Panc1 (cell line): ENCODE results near the gene TSHZ2.

Experiments used
- POLR2AphosphoS5 ChIP-seq: IDR thresholded peaks from 2 replicates; pipeline ENCODE4 v1.6.1; 2012; ENCODE audit warnings: mild to moderate bottlenecking, low read depth, low read length, moderate library complexity
- TF ChIP-seq, protein P1 (sequence below): fragments of 450-650 bp; IDR thresholded peaks from 2 replicates; pipeline ENCODE4 v1.5.1; 2017; ENCODE audit warnings: mild to moderate bottlenecking
- TF ChIP-seq, protein P2 (sequence below), 2 experiments: IDR thresholded peaks; 2 replicates each; pipeline ENCODE4 v1.6.1; 2011 to 2012; ENCODE audit warnings: low read depth in 2 of 2, control low read depth in 1 of 2, low read length in 1 of 2, mild to moderate bottlenecking in 1 of 2, moderate library complexity in 1 of 2; ENCODE audit not compliant: insufficient read depth in 1 of 2

DNA sequence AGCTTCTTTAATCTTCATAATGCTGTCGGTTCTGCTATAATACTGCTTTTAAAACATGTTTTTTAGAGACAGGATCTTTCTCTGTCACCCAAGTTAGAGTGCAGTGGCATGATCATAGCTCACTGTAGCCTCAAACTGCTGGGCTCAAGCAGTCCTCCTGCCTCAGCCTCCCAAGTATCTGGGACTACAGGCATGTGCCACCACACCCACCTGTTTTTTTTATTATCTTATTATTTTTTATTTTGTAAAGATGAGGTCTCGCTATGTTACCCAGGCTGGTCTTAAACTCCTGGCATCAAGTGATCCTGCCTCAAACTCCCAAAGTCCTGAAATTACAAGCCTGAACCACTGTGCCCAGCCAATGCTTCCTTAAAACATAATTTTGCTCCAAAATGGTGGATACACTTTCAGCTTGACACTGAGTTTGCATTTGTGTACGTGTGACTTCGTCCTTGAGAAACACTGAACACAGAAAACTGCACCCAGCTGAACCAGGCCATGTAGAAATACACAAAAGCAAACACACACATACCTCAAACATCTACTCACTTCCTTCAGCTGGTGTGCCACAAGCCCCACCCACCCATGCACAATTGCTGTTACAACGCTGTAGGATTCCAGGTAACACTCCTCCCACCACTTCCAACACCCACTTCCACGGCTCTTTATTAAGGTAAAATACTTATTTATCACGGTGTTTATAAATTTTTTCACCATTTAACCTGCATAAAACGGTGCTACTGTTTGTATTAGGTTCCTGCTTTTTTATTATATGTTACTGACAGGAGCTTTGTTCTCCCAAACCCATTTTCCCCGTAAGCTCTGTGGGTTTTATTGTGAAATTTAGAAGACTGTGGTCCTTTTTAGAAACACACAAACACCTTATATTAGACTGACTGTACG lies 109.1 kb downstream of the TSHZ2 start:
- TF ChIP-seq, protein P1, sequence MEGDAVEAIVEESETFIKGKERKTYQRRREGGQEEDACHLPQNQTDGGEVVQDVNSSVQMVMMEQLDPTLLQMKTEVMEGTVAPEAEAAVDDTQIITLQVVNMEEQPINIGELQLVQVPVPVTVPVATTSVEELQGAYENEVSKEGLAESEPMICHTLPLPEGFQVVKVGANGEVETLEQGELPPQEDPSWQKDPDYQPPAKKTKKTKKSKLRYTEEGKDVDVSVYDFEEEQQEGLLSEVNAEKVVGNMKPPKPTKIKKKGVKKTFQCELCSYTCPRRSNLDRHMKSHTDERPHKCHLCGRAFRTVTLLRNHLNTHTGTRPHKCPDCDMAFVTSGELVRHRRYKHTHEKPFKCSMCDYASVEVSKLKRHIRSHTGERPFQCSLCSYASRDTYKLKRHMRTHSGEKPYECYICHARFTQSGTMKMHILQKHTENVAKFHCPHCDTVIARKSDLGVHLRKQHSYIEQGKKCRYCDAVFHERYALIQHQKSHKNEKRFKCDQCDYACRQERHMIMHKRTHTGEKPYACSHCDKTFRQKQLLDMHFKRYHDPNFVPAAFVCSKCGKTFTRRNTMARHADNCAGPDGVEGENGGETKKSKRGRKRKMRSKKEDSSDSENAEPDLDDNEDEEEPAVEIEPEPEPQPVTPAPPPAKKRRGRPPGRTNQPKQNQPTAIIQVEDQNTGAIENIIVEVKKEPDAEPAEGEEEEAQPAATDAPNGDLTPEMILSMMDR = no peak
- no peak for TF ChIP-seq POLR2AphosphoS5
- TF ChIP-seq, protein P2, sequence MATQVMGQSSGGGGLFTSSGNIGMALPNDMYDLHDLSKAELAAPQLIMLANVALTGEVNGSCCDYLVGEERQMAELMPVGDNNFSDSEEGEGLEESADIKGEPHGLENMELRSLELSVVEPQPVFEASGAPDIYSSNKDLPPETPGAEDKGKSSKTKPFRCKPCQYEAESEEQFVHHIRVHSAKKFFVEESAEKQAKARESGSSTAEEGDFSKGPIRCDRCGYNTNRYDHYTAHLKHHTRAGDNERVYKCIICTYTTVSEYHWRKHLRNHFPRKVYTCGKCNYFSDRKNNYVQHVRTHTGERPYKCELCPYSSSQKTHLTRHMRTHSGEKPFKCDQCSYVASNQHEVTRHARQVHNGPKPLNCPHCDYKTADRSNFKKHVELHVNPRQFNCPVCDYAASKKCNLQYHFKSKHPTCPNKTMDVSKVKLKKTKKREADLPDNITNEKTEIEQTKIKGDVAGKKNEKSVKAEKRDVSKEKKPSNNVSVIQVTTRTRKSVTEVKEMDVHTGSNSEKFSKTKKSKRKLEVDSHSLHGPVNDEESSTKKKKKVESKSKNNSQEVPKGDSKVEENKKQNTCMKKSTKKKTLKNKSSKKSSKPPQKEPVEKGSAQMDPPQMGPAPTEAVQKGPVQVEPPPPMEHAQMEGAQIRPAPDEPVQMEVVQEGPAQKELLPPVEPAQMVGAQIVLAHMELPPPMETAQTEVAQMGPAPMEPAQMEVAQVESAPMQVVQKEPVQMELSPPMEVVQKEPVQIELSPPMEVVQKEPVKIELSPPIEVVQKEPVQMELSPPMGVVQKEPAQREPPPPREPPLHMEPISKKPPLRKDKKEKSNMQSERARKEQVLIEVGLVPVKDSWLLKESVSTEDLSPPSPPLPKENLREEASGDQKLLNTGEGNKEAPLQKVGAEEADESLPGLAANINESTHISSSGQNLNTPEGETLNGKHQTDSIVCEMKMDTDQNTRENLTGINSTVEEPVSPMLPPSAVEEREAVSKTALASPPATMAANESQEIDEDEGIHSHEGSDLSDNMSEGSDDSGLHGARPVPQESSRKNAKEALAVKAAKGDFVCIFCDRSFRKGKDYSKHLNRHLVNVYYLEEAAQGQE (IDR thresholded peaks at IDR 0.05; ENCODE audit: insufficient read depth in 1 of 2, low read depth in 2 of 2, low read length in 1 of 2) = no peak
